ENCODE measurements around the gene CABP7. TPM values are rescaled to one million over a fixed set of nuclear protein-coding genes. Genes with fewer than 3 reads are reported as not detected.
"Not testable (repeated sequence)": the region's sequence is repeated elsewhere in the genome, so short reads cannot be mapped to it uniquely, and the experiment has no call there.

Gene CABP7
- total RNA-seq, 1 donor from 2014 or later, result 0.12 TPM

DNA sequence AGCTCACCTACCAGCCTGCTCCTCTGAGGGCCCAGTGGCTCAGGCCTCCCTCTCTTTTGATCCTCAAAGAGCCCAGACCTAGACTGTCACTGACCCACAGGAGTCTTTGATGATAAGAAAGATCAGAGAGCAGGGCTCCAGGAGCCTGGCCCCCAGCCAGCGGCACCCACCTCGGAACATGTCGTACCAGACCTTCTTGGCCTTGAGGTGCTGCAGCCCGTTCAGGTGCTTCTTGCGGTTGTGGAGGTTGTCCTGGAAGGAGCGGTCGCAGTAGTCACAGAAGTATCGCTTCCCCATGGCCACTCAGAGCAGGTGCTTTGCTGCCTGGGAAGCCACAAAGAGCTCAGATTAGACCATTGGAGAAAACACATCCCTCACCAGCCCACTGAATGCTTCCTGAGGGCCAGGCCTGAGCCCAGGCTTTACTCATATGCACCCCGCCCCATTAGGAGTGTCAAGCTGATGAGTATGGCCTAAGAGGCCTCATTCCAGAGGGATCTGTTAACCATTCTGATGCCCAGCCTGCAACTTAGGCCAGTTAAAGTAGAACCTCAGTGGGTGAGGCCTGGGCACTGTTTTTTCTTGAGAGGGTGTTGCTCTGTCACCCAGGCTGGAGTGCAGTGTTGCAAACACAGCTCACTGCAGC lies 28.6 kb downstream of the CABP7 start:
- H3K27me3 Mint-ChIP-seq, result no peaks in the 10 kb centered on the region
- no peak for DNase-seq (ENCODE audit: low spot score, unreplicated experiment)
- H3K9me3 Mint-ChIP-seq (ENCODE audit: low read depth), result no peaks in the 10 kb centered on the region
- no peak overlapping the region for H3K4me3 Mint-ChIP-seq (ENCODE audit: low read depth)
- TF ChIP-seq, protein P1, sequence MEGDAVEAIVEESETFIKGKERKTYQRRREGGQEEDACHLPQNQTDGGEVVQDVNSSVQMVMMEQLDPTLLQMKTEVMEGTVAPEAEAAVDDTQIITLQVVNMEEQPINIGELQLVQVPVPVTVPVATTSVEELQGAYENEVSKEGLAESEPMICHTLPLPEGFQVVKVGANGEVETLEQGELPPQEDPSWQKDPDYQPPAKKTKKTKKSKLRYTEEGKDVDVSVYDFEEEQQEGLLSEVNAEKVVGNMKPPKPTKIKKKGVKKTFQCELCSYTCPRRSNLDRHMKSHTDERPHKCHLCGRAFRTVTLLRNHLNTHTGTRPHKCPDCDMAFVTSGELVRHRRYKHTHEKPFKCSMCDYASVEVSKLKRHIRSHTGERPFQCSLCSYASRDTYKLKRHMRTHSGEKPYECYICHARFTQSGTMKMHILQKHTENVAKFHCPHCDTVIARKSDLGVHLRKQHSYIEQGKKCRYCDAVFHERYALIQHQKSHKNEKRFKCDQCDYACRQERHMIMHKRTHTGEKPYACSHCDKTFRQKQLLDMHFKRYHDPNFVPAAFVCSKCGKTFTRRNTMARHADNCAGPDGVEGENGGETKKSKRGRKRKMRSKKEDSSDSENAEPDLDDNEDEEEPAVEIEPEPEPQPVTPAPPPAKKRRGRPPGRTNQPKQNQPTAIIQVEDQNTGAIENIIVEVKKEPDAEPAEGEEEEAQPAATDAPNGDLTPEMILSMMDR (IDR thresholded peaks at IDR 0.05; ENCODE audit: unreplicated experiment), result no peak
- H3K36me3 Mint-ChIP-seq (ENCODE audit: insufficient read depth), result peaks cover 2% of the 10 kb centered on the region
- H3K4me1 Mint-ChIP-seq (ENCODE audit: low read depth), result no peaks in the 10 kb centered on the region
- no peak overlapping the region for H3K27ac Mint-ChIP-seq

DNA sequence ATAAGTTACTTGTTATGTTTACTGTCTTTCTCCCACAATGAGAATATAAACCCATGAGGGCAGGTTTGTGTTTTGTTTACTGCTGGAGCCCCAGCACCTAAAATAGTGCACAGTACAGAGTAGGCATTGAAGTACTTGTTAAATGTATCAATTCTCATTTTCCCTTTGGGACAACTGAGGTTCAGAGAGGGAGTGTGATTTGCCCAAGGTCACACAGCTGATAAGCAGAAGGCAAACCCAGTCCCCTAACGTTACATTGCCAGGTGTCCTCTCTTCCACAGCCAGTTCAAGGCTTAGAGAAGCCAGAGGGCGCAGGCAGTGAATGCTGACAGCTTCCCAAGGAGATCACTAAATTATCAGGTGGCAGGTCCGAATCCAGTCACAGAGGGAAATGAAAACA lies 30.2 kb downstream of the CABP7 start:
- TF ChIP-seq, protein P1 (IDR thresholded peaks at IDR 0.05; ENCODE audit: unreplicated experiment), result no peak
- no peak for DNase-seq (ENCODE audit: low spot score, unreplicated experiment)
- H3K36me3 Mint-ChIP-seq (ENCODE audit: insufficient read depth), result peaks cover 2% of the 10 kb centered on the region
- H3K9me3 Mint-ChIP-seq (ENCODE audit: low read depth), result no peaks in the 10 kb centered on the region
- no peak overlapping the region for H3K4me3 Mint-ChIP-seq (ENCODE audit: low read depth)
- no peaks in the 10 kb centered on the region for H3K27me3 Mint-ChIP-seq
- no peak overlapping the region for H3K27ac Mint-ChIP-seq
- no peaks in the 10 kb centered on the region for H3K4me1 Mint-ChIP-seq (ENCODE audit: low read depth)

DNA sequence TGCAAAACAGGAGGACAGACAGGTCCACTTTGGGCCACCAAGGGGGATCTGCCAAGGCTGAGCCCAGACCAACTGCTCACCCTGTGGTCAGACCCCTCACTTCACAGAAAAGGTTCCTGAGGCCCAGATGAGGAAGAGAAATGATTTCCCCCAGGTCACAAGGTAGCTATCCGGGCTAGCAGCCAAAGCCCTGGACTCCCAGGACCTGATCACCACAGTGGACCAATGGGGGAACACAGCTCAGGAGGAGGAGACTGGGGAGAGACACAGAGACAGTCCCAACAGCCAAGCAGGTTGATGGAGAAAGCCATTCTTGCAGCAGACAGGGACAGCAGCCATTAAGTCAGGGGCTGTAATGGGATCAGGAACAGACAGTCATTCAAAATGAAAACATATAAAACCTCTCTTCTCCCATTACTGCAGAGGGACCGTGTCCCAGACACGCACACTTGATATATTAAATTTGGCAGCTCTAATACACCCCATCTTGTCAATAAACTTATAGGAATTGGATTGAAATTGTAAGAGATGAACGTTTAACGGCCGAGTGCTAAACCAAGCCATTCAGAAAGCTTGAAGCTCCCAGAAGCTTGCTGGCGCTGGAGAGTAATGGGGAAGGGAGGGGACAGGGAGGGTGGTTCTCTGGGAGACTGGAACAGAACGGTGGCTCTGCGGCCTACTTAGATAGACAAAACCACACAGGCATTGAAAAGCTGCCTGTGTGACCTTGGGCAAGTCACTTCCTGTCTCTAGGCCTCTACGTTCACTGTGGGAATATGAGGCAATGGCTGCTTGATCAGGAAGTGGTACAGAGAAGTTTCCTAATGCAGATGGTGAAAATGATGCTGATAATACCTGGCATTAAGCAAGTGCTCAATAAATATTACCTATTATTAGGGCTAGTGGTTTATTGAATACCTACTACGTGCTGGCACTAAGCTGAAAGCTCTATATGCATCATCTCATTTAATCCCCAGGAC lies 31.0 kb downstream of the CABP7 start:
- no peak for DNase-seq (ENCODE audit: low spot score, unreplicated experiment)
- Mint-ChIP-seq H3K36me3 (ENCODE audit: insufficient read depth) (no peaks in the 10 kb centered on the region), H3K4me1 (ENCODE audit: low read depth) (no peaks in the 10 kb centered on the region), H3K9me3 (ENCODE audit: low read depth) (no peaks in the 10 kb centered on the region), H3K27me3 (no peaks in the 10 kb centered on the region), H3K27ac (no peak overlapping the region), H3K4me3 (ENCODE audit: low read depth) (no peak overlapping the region)
- TF ChIP-seq, protein P1 (IDR thresholded peaks at IDR 0.05; ENCODE audit: unreplicated experiment), result no peak

DNA sequence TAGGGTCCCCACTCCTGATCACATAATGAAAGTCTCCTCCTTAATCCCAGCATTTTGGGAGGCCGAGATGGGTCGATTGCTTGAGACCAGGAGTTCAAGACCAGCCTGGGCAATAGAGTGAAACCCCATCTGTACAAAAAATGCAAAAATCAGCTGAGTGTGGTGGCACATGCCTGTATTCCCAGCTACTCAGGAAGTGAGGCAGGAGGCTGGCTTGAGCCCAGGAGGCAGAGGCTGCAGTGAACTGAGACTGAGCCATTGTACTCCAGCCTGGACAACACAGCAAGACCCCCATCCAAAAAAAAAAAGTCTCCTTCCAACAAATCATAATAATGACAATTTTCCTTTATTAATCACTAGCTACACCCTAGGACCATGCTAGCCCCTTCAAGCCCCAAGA lies 31.9 kb downstream of the CABP7 start:
- Mint-ChIP-seq H3K4me1 (ENCODE audit: low read depth) (no peaks in the 10 kb centered on the region), H3K9me3 (ENCODE audit: low read depth) (no peaks in the 10 kb centered on the region), H3K27me3 (no peaks in the 10 kb centered on the region), H3K36me3 (ENCODE audit: insufficient read depth) (no peaks in the 10 kb centered on the region), H3K4me3 (ENCODE audit: low read depth) (no peak overlapping the region), H3K27ac (no peak overlapping the region)
- TF ChIP-seq, protein P1 (IDR thresholded peaks at IDR 0.05; ENCODE audit: unreplicated experiment), result no peak
- DNase-seq (ENCODE audit: low spot score, unreplicated experiment), result no peak

DNA sequence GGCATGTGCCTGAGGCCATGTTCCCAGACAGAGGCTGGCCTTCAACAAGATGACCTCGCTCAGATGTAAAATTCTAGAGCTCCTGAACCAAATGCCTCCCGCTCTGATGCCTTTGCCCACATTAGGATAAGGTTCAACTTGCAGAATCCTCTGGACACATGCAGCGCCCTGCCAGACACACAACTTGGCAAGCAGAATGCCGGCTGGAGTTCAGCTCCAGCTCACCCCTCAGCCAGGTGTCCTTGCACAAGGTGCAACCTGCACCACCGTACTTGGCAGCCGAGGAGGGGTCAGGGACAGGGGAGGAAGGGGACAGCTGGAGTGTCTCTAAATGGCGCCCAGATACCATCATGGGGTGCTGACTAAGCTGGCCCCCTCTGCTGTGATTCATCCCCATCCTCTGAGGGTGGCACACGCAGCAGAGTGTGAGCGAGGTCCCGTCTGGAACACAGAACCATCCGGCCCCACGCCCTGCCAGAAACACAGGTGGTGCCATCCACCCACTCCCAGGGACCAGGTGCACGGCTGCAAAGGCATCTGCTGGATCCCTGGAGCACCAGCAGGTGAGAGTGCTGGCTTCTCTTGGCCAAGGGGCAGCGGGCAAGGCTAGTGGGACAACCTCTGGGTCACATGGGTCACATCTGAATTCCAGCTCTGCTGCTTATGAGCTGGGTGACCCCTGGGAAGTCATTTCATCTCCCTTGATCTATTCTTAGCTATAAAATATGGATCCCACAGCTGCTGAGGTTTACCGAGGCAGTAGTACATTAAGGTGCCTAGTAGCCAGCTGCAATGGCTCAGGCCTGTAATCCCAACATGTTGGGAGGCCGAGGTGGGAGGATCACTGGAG lies 34.2 kb downstream of the CABP7 start:
- DNase-seq (ENCODE audit: low spot score, unreplicated experiment), result no peak
- H3K9me3 Mint-ChIP-seq (ENCODE audit: low read depth), result no peaks in the 10 kb centered on the region
- H3K4me1 Mint-ChIP-seq (ENCODE audit: low read depth), result no peaks in the 10 kb centered on the region
- H3K27me3 Mint-ChIP-seq, result no peaks in the 10 kb centered on the region
- TF ChIP-seq, protein P1 (IDR thresholded peaks at IDR 0.05; ENCODE audit: unreplicated experiment), result no peak
- no peak overlapping the region for H3K27ac Mint-ChIP-seq
- H3K4me3 Mint-ChIP-seq (ENCODE audit: low read depth), result no peak overlapping the region
- no peaks in the 10 kb centered on the region for H3K36me3 Mint-ChIP-seq (ENCODE audit: insufficient read depth)

GRCh38 chr22:29754658-29755395 lies 35.0 kb downstream of the CABP7 start:
- not testable (repeated sequence) for H3K27ac Mint-ChIP-seq; DNase-seq (ENCODE audit: low spot score, unreplicated experiment); H3K27me3 Mint-ChIP-seq; H3K36me3 Mint-ChIP-seq (ENCODE audit: insufficient read depth); H3K4me1 Mint-ChIP-seq (ENCODE audit: low read depth); H3K9me3 Mint-ChIP-seq (ENCODE audit: low read depth); H3K4me3 Mint-ChIP-seq (ENCODE audit: low read depth)
